Measurements from ENCODE around the gene SAMMSON.

GRCh38 chr3:70067860-70068521 is 68.5 kb downstream of the SAMMSON start:
- TF ChIP-seq CTCF (IDR thresholded peaks at IDR 0.05; ENCODE audit: low read depth, low read length, poor library complexity, severe bottlenecking) (no peak), EZH2phosphoT487 (IDR thresholded peaks at IDR 0.05; ENCODE audit: borderline replicate concordance, low read length) (no peak)
